ENCODE data around the gene EEF2. TPM values are rescaled to one million over a fixed set of nuclear protein-coding genes. Genes with fewer than 3 reads are reported as not detected.

EEF2 gene
- total and polyA plus RNA-seq, 8 donors = 1,467 to 2,064 (median 1,800) TPM

- Histone ChIP-seq H3K4me1 (peaks cover 0 to 18% of the 10 kb centered on the region in 2 donors), H3K4me3 (no peak overlapping the region), H3K36me3 (peaks cover 0 to 72% of the 10 kb centered on the region in 2 donors), H3K27ac (peak overlapping the region in 1 of 2 donors; percentile 53), H3K9me3 (no peaks in the 10 kb centered on the region), H3K27me3 (no peaks in the 10 kb centered on the region)
- TF ChIP-seq, protein P1, sequence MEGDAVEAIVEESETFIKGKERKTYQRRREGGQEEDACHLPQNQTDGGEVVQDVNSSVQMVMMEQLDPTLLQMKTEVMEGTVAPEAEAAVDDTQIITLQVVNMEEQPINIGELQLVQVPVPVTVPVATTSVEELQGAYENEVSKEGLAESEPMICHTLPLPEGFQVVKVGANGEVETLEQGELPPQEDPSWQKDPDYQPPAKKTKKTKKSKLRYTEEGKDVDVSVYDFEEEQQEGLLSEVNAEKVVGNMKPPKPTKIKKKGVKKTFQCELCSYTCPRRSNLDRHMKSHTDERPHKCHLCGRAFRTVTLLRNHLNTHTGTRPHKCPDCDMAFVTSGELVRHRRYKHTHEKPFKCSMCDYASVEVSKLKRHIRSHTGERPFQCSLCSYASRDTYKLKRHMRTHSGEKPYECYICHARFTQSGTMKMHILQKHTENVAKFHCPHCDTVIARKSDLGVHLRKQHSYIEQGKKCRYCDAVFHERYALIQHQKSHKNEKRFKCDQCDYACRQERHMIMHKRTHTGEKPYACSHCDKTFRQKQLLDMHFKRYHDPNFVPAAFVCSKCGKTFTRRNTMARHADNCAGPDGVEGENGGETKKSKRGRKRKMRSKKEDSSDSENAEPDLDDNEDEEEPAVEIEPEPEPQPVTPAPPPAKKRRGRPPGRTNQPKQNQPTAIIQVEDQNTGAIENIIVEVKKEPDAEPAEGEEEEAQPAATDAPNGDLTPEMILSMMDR (IDR thresholded peaks at IDR 0.05) = no peak
- intact Hi-C loops (cut with DNase I) = no loop called here
- ATAC-seq = no peak
- no peak for DNase-seq
Observed at GRCh38 chr19:4015705-4016402, 30.6 kb upstream of the EEF2 start.

DNA sequence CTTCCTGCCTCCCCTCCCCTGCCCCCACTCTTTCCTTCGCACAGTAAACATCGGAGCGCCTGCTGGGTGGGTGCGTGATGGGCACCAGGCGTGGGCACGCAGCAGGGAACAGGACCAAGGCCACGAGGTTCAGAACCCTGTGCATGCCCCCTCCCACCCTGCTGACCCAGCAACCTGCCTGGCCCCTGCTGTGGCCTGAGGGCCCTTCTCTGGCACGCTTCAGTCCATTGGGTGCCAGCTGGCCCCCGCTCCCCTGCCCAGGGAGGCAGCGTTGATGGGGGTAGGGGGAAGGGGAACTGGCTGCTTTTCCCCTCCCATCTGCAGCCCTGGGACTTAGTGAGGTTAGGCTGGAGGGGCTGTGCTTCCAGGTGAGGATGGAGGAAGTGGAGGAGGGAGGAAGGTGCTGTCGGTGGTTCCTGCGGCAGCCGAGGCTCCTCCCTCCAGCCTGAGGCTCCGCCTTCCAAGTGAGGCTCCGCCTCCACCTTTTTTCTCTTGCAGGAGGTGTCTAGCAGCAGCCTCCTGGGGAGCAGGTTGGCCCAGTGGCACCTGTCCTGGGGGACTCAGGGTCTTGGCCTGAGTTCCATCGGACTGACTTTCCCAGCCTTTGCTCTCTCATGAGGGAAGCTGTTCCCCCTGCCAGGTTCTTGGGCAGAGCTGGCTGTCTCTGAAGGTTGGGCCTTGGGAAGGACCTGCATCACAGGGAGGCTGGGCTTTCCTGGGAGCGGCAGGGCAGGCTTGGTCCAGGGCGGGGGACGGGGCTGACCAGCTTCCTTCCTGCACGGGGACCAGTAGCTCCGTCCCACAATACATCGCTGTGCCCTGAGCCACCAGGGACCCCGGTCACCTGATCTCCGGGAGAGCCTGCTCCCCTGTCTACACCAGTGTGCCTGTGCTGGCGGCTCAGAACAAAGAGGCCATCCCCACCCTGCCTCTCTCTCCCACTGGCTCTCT is 29.6 kb upstream of the EEF2 start:
- no peak for DNase-seq
- Histone ChIP-seq H3K27ac (peak overlapping the region; percentile 29 to 53), H3K9me3 (no peaks in the 10 kb centered on the region), H3K27me3 (no peaks in the 10 kb centered on the region), H3K36me3 (peaks cover 0 to 75% of the 10 kb centered on the region in 2 donors), H3K4me3 (no peak overlapping the region), H3K4me1 (peaks cover 0 to 29% of the 10 kb centered on the region in 2 donors)
- peak; percentile 6 for ATAC-seq
- TF ChIP-seq, protein P1 (IDR thresholded peaks at IDR 0.05) = no peak
- intact Hi-C loops (cut with DNase I) = no loop called here

DNA sequence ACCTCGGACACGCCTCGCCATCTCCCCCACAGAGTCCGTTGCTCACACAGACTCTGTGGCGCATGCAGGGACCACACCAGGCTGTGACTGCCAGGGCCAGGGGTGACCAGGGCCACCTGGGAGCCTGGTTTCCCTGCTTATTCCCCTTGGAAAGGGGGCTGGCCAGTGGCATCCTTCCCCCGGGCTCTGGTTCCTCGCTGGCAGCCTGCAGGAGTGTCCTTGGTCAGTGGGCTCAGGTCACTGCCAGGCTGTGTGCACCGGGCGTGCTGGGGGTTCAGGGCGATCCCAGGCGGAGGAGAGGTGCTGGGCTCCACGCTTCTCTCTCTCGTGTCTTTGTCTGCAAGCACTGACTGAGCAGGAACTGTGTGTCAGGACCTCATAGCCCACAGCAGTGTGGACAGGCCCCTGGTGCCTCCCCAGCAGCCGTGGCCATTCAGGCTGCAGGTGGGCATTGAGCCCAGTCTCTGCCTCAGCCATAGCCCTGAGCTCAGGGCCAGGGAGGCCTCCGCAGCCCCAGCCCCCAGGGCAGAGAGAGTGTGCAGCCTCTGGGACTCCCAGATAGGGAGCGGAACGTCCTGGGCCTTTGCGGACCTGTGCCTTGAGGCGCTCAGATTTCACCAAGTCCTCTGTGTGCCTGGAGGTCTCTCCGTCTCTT is 28.8 kb upstream of the EEF2 start:
- Histone ChIP-seq H3K4me3 (no peak overlapping the region), H3K4me1 (peaks cover 5 to 37% of the 10 kb centered on the region in 2 donors), H3K36me3 (peaks cover 0 to 69% of the 10 kb centered on the region in 2 donors), H3K9me3 (no peaks in the 10 kb centered on the region), H3K27me3 (no peaks in the 10 kb centered on the region), H3K27ac (no peak overlapping the region)
- ATAC-seq = no peak
- intact Hi-C loops (cut with DNase I) = no loop called here
- TF ChIP-seq, protein P1 (IDR thresholded peaks at IDR 0.05) = no peak
- no peak for DNase-seq

DNA sequence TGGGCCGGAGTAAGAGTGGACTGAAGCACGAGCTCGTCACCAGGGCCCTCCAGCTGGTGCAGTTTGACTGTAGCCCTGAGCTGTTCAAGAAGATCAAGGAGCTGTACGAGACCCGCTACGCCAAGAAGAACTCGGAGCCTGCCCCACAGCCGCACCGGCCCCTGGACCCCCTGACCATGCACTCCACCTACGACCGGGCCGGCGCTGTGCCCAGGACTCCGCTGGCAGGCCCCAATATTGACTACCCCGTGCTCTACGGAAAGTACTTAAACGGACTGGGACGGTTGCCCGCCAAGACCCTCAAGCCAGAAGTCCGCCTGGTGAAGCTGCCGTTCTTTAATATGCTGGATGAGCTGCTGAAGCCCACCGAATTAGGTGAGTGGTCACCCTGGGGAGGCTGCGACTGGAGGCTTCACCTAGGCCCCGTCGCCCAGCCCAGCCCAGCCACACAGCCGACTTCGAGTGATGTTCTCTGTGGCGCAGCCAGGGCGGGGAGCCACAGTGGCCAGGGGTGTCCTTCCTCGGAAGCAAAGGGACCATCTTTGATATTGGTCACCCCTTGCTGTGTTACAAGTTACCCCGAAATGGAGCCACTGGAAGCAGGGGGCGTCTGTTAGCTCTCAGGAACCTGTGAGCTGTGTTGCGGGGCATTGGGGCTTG is 27.8 kb upstream of the EEF2 start:
- Histone ChIP-seq H3K36me3 (peaks cover 0 to 60% of the 10 kb centered on the region in 2 donors), H3K27me3 (no peaks in the 10 kb centered on the region), H3K9me3 (no peaks in the 10 kb centered on the region), H3K4me3 (no peak overlapping the region), H3K4me1 (peaks cover 11 to 46% of the 10 kb centered on the region in 2 donors), H3K27ac (no peak overlapping the region)
- ATAC-seq (no peak), DNase-seq (no peak)
- intact Hi-C loops (cut with DNase I) = no loop called here
- TF ChIP-seq, protein P1 (IDR thresholded peaks at IDR 0.05) = no peak

All from left lung (tissue), 10 donors.